DOHH2 (cell line): Measurements from ENCODE around the gene TRMU.

Experiments
- H3F3A ChIP-seq: fragments of 200-600 bp; sonication (generic), shearing (Covaris generic); 2 replicates; pipeline ENCODE4 v1.6.0; 2016; ENCODE audit warnings: antibody characterized with exemption, mild to moderate bottlenecking; ENCODE audit not compliant: control insufficient read depth, insufficient read depth
- H3K27ac ChIP-seq: fragments of 200-600 bp; sonication (generic); 2 replicates; pipeline ENCODE4 v1.5.1; 2014; ENCODE audit warnings: low read depth, mild to moderate bottlenecking, low read length, moderate library complexity
- H3K27me3 ChIP-seq: fragments of 200-600 bp; sonication (generic); 2 replicates; pipeline ENCODE4 v1.6.1; 2014; ENCODE audit warnings: mild to moderate bottlenecking, low read length, mixed read lengths; ENCODE audit not compliant: control insufficient read depth
- H3K36me3 ChIP-seq: fragments of 200-600 bp; sonication (generic); 2 replicates; pipeline ENCODE4 v1.6.1; 2014; ENCODE audit warnings: mild to moderate bottlenecking, low read length, moderate library complexity, mixed read lengths; ENCODE audit not compliant: control insufficient read depth
- H3K4me1 ChIP-seq: fragments of 200-600 bp; sonication (generic); 2 replicates; pipeline ENCODE4 v1.6.1; 2014; ENCODE audit warnings: mild to moderate bottlenecking, low read length, mixed read lengths; ENCODE audit not compliant: control insufficient read depth
- H3K4me2 ChIP-seq: fragments of 200-600 bp; sonication (generic); 2 replicates; pipeline ENCODE4 v1.6.0; 2014; ENCODE audit warnings: mild to moderate bottlenecking, low read length, moderate library complexity
- H3K4me3 ChIP-seq: fragments of 200-600 bp; sonication (generic); 2 replicates; pipeline ENCODE4 v1.5.1; 2014; ENCODE audit warnings: mild to moderate bottlenecking, low read length, mixed read lengths
- H3K79me2 ChIP-seq: fragments of 200-600 bp; sonication (generic); 2 replicates; pipeline ENCODE4 v1.6.1; 2014; ENCODE audit warnings: mild to moderate bottlenecking, low read length, mixed read lengths; ENCODE audit not compliant: control insufficient read depth
- H3K9me2 ChIP-seq: fragments of 200-600 bp; sonication (generic); replicated peaks from 2 replicates; pipeline ENCODE4 v1.6.1; 2014; ENCODE audit warnings: mild to moderate bottlenecking, low read length, mixed read lengths; ENCODE audit not compliant: control insufficient read depth
- H3K9me3 ChIP-seq: fragments of 200-600 bp; sonication (generic); 2 replicates; pipeline ENCODE4 v1.6.1; 2014; ENCODE audit warnings: antibody characterized with exemption, low read length, mixed read lengths; ENCODE audit not compliant: control insufficient read depth, insufficient read depth
- H4K20me1 ChIP-seq: fragments of 200-600 bp; sonication (generic); 2 replicates; pipeline ENCODE4 v1.6.0; 2014; ENCODE audit warnings: low read depth, mild to moderate bottlenecking, antibody characterized with exemption, low read length, moderate library complexity; ENCODE audit not compliant: control insufficient read depth, insufficient read depth
- EZH2phosphoT487 ChIP-seq: fragments of 200-600 bp; sonication (generic); IDR thresholded peaks from 2 replicates; pipeline ENCODE4 v1.6.1; 2017; ENCODE audit warnings: borderline replicate concordance, mild to moderate bottlenecking, antibody characterized with exemption, low read length, moderate library complexity, mixed read lengths
- TF ChIP-seq, protein P1 (sequence below): fragments of 200-600 bp; sonication (generic); IDR thresholded peaks from one replicate; pipeline ENCODE4 v1.5.1; 2014; ENCODE audit warnings: antibody characterized with exemption, mild to moderate bottlenecking, low read depth, low read length; ENCODE audit not compliant: poor library complexity, severe bottlenecking

TRMU gene

DNA sequence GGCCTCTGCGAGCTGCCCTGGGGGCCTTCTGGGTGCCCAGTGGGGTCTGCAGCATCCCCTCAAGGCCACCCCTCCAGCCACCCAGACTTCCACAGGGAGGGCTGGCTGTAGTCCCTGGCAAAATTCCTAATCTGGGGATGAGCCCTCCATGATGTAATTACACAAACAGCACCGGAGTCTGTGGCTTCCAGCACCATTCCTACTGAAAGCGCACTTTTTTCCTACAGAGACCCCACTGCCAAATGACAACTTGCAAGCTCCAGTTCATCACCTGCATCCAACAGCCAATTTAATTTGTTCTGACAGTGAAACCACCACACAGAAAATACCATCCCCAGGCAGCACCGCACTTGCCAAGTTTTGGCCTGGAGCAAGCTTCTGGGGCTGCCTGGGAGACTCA, 70.4 kb downstream of the TRMU start:
- TF ChIP-seq, protein P1, sequence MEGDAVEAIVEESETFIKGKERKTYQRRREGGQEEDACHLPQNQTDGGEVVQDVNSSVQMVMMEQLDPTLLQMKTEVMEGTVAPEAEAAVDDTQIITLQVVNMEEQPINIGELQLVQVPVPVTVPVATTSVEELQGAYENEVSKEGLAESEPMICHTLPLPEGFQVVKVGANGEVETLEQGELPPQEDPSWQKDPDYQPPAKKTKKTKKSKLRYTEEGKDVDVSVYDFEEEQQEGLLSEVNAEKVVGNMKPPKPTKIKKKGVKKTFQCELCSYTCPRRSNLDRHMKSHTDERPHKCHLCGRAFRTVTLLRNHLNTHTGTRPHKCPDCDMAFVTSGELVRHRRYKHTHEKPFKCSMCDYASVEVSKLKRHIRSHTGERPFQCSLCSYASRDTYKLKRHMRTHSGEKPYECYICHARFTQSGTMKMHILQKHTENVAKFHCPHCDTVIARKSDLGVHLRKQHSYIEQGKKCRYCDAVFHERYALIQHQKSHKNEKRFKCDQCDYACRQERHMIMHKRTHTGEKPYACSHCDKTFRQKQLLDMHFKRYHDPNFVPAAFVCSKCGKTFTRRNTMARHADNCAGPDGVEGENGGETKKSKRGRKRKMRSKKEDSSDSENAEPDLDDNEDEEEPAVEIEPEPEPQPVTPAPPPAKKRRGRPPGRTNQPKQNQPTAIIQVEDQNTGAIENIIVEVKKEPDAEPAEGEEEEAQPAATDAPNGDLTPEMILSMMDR: no peak
- no peak for TF ChIP-seq EZH2phosphoT487
- Histone ChIP-seq H3F3A (no peaks in the 10 kb centered on the region), H3K79me2 (no peaks in the 10 kb centered on the region), H3K36me3 (no peaks in the 10 kb centered on the region), H3K9me2 (no peaks in the 10 kb centered on the region), H3K4me2 (no peak overlapping the region), H3K9me3 (no peaks in the 10 kb centered on the region), H3K27me3 (no peaks in the 10 kb centered on the region), H3K4me1 (no peaks in the 10 kb centered on the region), H3K4me3 (no peak overlapping the region), H3K27ac (no peak overlapping the region), H4K20me1 (no peaks in the 10 kb centered on the region)

DNA sequence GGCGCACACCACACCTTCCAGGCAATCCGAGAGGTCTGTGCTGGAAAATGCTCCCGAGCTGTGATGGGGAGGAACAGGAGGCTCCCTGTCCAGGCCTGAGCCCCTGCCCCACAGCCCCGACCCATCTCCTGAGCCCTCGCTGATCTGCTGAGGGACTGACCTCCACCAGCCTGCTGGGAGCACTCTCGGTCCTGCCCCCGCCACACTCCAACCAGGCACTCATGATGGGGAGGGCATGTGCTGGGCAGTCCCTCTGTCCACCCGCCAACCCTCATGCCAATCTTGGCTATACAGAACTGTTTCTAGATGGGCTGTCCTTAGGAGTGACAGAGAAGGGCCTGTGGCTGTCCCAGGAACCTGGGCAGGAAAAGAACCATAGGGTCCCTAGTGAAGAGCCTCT, 70.8 kb downstream of the TRMU start:
- H3K9me2 ChIP-seq: no peaks in the 10 kb centered on the region
- no peaks in the 10 kb centered on the region for H3K79me2 ChIP-seq
- no peaks in the 10 kb centered on the region for H4K20me1 ChIP-seq
- H3K27ac ChIP-seq: no peak overlapping the region
- H3K4me3 ChIP-seq: no peak overlapping the region
- H3K36me3 ChIP-seq: no peaks in the 10 kb centered on the region
- no peak overlapping the region for H3K4me2 ChIP-seq
- no peaks in the 10 kb centered on the region for H3K4me1 ChIP-seq
- H3F3A ChIP-seq: no peaks in the 10 kb centered on the region
- H3K9me3 ChIP-seq: no peaks in the 10 kb centered on the region
- no peaks in the 10 kb centered on the region for H3K27me3 ChIP-seq
- no peak for TF ChIP-seq EZH2phosphoT487
- TF ChIP-seq, protein P1: no peak

GRCh38 chr22:46406791-46407190, 71.3 kb downstream of the TRMU start:
- Histone ChIP-seq H3K9me3 (no peaks in the 10 kb centered on the region), H3K4me3 (no peak overlapping the region), H3K27ac (no peak overlapping the region), H3F3A (no peaks in the 10 kb centered on the region), H3K27me3 (no peaks in the 10 kb centered on the region), H4K20me1 (no peaks in the 10 kb centered on the region), H3K4me2 (no peak overlapping the region), H3K36me3 (no peaks in the 10 kb centered on the region), H3K79me2 (no peaks in the 10 kb centered on the region), H3K4me1 (no peaks in the 10 kb centered on the region), H3K9me2 (no peaks in the 10 kb centered on the region)
- no peak for TF ChIP-seq EZH2phosphoT487
- TF ChIP-seq, protein P1: no peak
